GM18909 (cell line): Measurements from ENCODE around the gene FBXO42.
"Not testable (repeated sequence)": the region's sequence is repeated elsewhere in the genome, so short reads cannot be mapped to it uniquely, and the experiment has no call there.

Source experiments
- ATAC-seq: cut with Tn5 transposase; IDR thresholded peaks from one replicate; pipeline ENCODE4 v1.9.1; 2021; ENCODE audit warnings: mild to moderate bottlenecking; ENCODE audit not compliant: unreplicated experiment, poor library complexity

FBXO42 gene

GRCh38 chr1:16275591-16275990, 76.7 kb downstream of the FBXO42 start:
- no peak for ATAC-seq

- no peak for ATAC-seq
These were observed 84.5 kb downstream of the FBXO42 start for GRCh38 chr1:16267690-16268180.

GRCh38 chr1:16266411-16267118, 85.7 kb downstream of the FBXO42 start:
- no peak for ATAC-seq

- no peak for ATAC-seq
These were observed 90.2 kb downstream of the FBXO42 start for GRCh38 chr1:16262067-16262466.

- ATAC-seq, result no peak
These were observed 91.5 kb downstream of the FBXO42 start for GRCh38 chr1:16260814-16261213.

GRCh38 chr1:16258591-16259135, 93.6 kb downstream of the FBXO42 start:
- no peak for ATAC-seq

GRCh38 chr1:16257968-16258367, 94.3 kb downstream of the FBXO42 start:
- ATAC-seq, result no peak

- ATAC-seq, result not testable (repeated sequence)
These were observed 94.7 kb downstream of the FBXO42 start for GRCh38 chr1:16257556-16257955.

- no peak for ATAC-seq
These were observed 95.8 kb downstream of the FBXO42 start for GRCh38 chr1:16256478-16256877.

GRCh38 chr1:16254263-16254928, 97.9 kb downstream of the FBXO42 start:
- ATAC-seq, result no peak

- ATAC-seq, result no peak
These were observed 98.9 kb downstream of the FBXO42 start for GRCh38 chr1:16253332-16253922.

GRCh38 chr1:16252912-16253311, 99.4 kb downstream of the FBXO42 start:
- no peak for ATAC-seq

GRCh38 chr1:16251381-16251780, 100.9 kb downstream of the FBXO42 start:
- ATAC-seq, result no peak

GRCh38 chr1:16250524-16251251, 101.6 kb downstream of the FBXO42 start:
- no peak for ATAC-seq

- no peak for ATAC-seq
These were observed 102.6 kb downstream of the FBXO42 start for GRCh38 chr1:16249596-16250241.

GRCh38 chr1:16248603-16249516, 103.4 kb downstream of the FBXO42 start:
- no peak for ATAC-seq

- no peak for ATAC-seq
These were observed 104.3 kb downstream of the FBXO42 start for GRCh38 chr1:16248007-16248436.

- ATAC-seq, result no peak
These were observed 104.8 kb downstream of the FBXO42 start for GRCh38 chr1:16247441-16247840.

GRCh38 chr1:16246961-16247360, 105.3 kb downstream of the FBXO42 start:
- no peak for ATAC-seq
